Non-pigmented ciliary epithelial cell (primary cell): ENCODE data around the gene DSTN.

ENCODE experiments used
- DNase-seq: peaks from one replicate; pipeline ENCODE4 v3.0.0-alpha.2; 2010; ENCODE audit warnings: low read depth

The DSTN gene

GRCh38 chr20:17612287-17612991, 42.6 kb downstream of the DSTN start:
- DNase-seq: peak; percentile 37

- DNase-seq: no peak
These were observed 43.1 kb downstream of the DSTN start for GRCh38 chr20:17612992-17613327.

- DNase-seq: no peak
These were observed 43.7 kb downstream of the DSTN start for GRCh38 chr20:17613328-17614175.

- DNase-seq: no peak
These were observed 44.4 kb downstream of the DSTN start for GRCh38 chr20:17614176-17614811.

GRCh38 chr20:17614812-17615644, 45.2 kb downstream of the DSTN start:
- no peak for DNase-seq

- DNase-seq: no peak
These were observed 46.0 kb downstream of the DSTN start for GRCh38 chr20:17615645-17616479.

GRCh38 chr20:17616480-17617211, 46.8 kb downstream of the DSTN start:
- no peak for DNase-seq

GRCh38 chr20:17617212-17617867, 47.5 kb downstream of the DSTN start:
- no peak for DNase-seq

GRCh38 chr20:17617868-17618672, 48.2 kb downstream of the DSTN start:
- DNase-seq: no peak

- no peak for DNase-seq
These were observed 48.8 kb downstream of the DSTN start for GRCh38 chr20:17618673-17619013.

- no peak for DNase-seq
These were observed 49.6 kb downstream of the DSTN start for GRCh38 chr20:17619351-17620093.

- DNase-seq: no peak
These were observed 50.7 kb downstream of the DSTN start for GRCh38 chr20:17620371-17621228.

GRCh38 chr20:17621229-17621968, 51.5 kb downstream of the DSTN start:
- no peak for DNase-seq

GRCh38 chr20:17622086-17622850, 52.4 kb downstream of the DSTN start:
- no peak for DNase-seq

- DNase-seq: no peak
These were observed 53.1 kb downstream of the DSTN start for GRCh38 chr20:17622851-17623508.

- no peak for DNase-seq
These were observed 54.2 kb downstream of the DSTN start for GRCh38 chr20:17624070-17624469.
